Stimulated activated naive CD8-positive, alpha-beta T cell treated with anti-CD3 and anti-CD28 coated beads, Interleukin-15, Interleukin-2, amounts not matched to agents 100 ng/mL and 50 ng/mL, for 24 hours (primary cell): Measurements from ENCODE around the gene LCN6.

Experiments used
- H3K27ac Mint-ChIP-seq: one replicate; pipeline ENCODE4 v1.8.0; 2021; ENCODE audit warnings: mild to moderate bottlenecking, mixed read lengths
- H3K27me3 Mint-ChIP-seq: one replicate; pipeline ENCODE4 v1.8.0; 2021; ENCODE audit warnings: mixed read lengths
- H3K36me3 Mint-ChIP-seq: one replicate; pipeline ENCODE4 v1.8.0; 2021; ENCODE audit warnings: low read depth, mixed read lengths
- H3K4me1 Mint-ChIP-seq: one replicate; pipeline ENCODE4 v1.8.0; 2021; ENCODE audit warnings: low read depth, mixed read lengths
- H3K4me3 Mint-ChIP-seq: one replicate; pipeline ENCODE4 v1.8.0; 2021; ENCODE audit warnings: mild to moderate bottlenecking, mixed read lengths
- H3K9me3 Mint-ChIP-seq: one replicate; pipeline ENCODE4 v1.8.0; 2021; ENCODE audit warnings: mixed read lengths

LCN6 gene

GRCh38 chr9:136695435-136695895 lies 52.9 kb downstream of the LCN6 start:
- no peaks in the 10 kb centered on the region for H3K9me3 Mint-ChIP-seq
- H3K4me1 Mint-ChIP-seq = peaks cover 5% of the 10 kb centered on the region
- peaks cover 9% of the 10 kb centered on the region for H3K27me3 Mint-ChIP-seq
- no peaks in the 10 kb centered on the region for H3K36me3 Mint-ChIP-seq
- H3K27ac Mint-ChIP-seq = no peak overlapping the region
- no peak overlapping the region for H3K4me3 Mint-ChIP-seq

- H3K4me1 Mint-ChIP-seq = no peaks in the 10 kb centered on the region
- no peak overlapping the region for H3K27ac Mint-ChIP-seq
- no peaks in the 10 kb centered on the region for H3K9me3 Mint-ChIP-seq
- H3K36me3 Mint-ChIP-seq = no peaks in the 10 kb centered on the region
- H3K27me3 Mint-ChIP-seq = peaks cover 6% of the 10 kb centered on the region
- no peak overlapping the region for H3K4me3 Mint-ChIP-seq
Observed at GRCh38 chr9:136694872-136695247, 53.5 kb downstream of the LCN6 start.

- no peaks in the 10 kb centered on the region for H3K36me3 Mint-ChIP-seq
- H3K4me3 Mint-ChIP-seq = no peak overlapping the region
- no peaks in the 10 kb centered on the region for H3K4me1 Mint-ChIP-seq
- H3K9me3 Mint-ChIP-seq = no peaks in the 10 kb centered on the region
- H3K27ac Mint-ChIP-seq = no peak overlapping the region
- peaks cover 6% of the 10 kb centered on the region for H3K27me3 Mint-ChIP-seq
Observed at GRCh38 chr9:136694163-136694871, 54.0 kb downstream of the LCN6 start.
